Fibroblast of skin of left biceps (primary cell): ENCODE measurements around the gene TAAR9.

Source experiments
- DNase-seq, 2 experiments: peaks; one replicate each; pipeline ENCODE4 v3.0.0-alpha.2; 2013; ENCODE audit warnings: low read depth in 2 of 2

TAAR9 gene

DNA sequence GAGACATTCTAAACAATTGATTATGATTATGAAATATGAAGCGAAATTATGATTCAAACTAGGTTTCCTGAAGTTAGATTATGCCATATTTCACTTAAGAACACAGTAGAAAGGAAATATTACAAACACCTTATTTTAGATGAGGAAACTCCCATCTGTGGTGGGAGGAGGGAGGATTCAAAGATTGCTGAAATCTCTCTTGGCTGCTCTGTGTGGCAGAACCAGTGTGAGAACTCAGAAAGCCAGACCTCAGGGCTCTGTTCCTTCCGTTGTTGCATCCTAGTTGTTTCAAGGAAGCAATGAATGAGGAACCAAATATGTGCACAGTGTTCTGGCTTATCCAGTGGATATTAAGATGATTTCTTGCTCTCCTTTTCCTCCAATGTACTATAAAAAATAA lies 49.3 kb downstream of the TAAR9 start:
- no peak for DNase-seq
